Measurements from ENCODE around the gene ATXN7L1. TPM values are rescaled to one million over a fixed set of nuclear protein-coding genes. Genes with fewer than 3 reads are reported as not detected.

The ATXN7L1 gene
- total and polyA plus RNA-seq, 5 donors from 2014 or later: 25.8 to 78.9 (median 26.8) TPM

DNA sequence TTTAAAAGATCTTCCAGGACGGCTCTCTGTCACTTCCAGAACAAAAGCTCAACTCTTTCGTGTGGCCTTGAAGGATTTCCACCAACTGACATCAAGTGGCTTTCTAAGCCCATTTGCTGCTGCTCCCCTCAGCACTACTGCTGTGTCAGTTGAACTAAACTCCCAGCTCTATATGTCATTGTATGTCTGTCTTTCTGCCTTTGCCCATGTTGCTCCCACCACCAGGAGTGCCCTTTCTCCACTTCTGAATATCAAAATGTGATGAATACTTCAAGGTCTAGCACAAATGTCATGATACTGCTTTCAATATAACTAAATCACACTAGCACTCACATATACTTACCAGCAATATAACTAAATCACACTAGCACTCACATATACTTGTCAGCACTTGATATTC is 138.3 kb downstream of the ATXN7L1 start:
- peak overlapping the region in 2 of 3 donors; percentile 14 to 17 for H3K27ac Mint-ChIP-seq
- no peaks in the 10 kb centered on the region for H3K9me3 Mint-ChIP-seq
- H3K27me3 ChIP-seq (ENCODE audit: control insufficient read depth, insufficient read depth, low read length): no peaks in the 10 kb centered on the region
- H3K27ac ChIP-seq (ENCODE audit: insufficient read depth, low read length, poor library complexity, severe bottlenecking): no peak overlapping the region
- peaks cover 38% of the 10 kb centered on the region for H3K36me3 Mint-ChIP-seq
- no peaks in the 10 kb centered on the region for H3K27me3 Mint-ChIP-seq
- peaks cover 12 to 43% (median 34%) of the 10 kb centered on the region in 4 donors for H3K4me1 Mint-ChIP-seq
- no peak overlapping the region for H3K4me3 Mint-ChIP-seq
- H3K36me3 ChIP-seq (ENCODE audit: control insufficient read depth, insufficient read depth, low read length): no peaks in the 10 kb centered on the region
- H3K9me3 ChIP-seq (ENCODE audit: control insufficient read depth in 2 of 2, low read length in 2 of 2): no peaks in the 10 kb centered on the region
- ATAC-seq (ENCODE audit: low read depth in 2 of 2) (no peak), DNase-seq (peak in 1 of 3 donors; percentile 16)
- H3K4me3 ChIP-seq (ENCODE audit: low read depth, low read length): no peak overlapping the region
- no peaks in the 10 kb centered on the region for H3K4me1 ChIP-seq (ENCODE audit: control insufficient read depth, insufficient read depth, low read length, poor library complexity, severe bottlenecking)

DNA sequence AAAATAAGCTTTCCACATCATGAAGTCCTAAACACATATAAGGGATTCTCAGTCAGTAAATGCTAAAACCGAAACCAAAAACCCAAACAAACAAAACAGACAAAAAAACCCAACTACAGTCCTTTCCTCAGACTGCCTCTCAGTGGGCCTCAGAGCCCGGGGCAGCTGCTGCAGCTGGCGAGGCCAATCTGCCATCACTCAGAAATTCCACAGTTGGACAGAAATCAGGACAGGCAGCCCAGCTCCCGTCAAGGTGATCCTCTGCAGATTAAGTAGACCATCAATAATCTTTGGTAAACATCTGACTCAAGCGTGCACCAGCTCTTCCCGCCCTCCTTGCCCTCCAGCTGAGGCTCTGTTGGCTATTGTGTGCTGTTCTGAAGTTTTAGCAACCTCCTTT is 142.2 kb downstream of the ATXN7L1 start:
- Mint-ChIP-seq H3K27me3 (no peaks in the 10 kb centered on the region), H3K4me1 (peaks cover 5 to 12% (median 10%) of the 10 kb centered on the region in 4 donors), H3K9me3 (no peaks in the 10 kb centered on the region), H3K4me3 (no peak overlapping the region), H3K36me3 (peaks cover 20% of the 10 kb centered on the region), H3K27ac (no peak overlapping the region)
- Histone ChIP-seq H3K36me3 (ENCODE audit: control insufficient read depth, insufficient read depth, low read length) (no peaks in the 10 kb centered on the region), H3K27ac (ENCODE audit: insufficient read depth, low read length, poor library complexity, severe bottlenecking) (no peak overlapping the region), H3K4me3 (ENCODE audit: low read depth, low read length) (no peak overlapping the region), H3K4me1 (ENCODE audit: control insufficient read depth, insufficient read depth, low read length, poor library complexity, severe bottlenecking) (no peaks in the 10 kb centered on the region), H3K27me3 (ENCODE audit: control insufficient read depth, insufficient read depth, low read length) (no peaks in the 10 kb centered on the region), H3K9me3 (ENCODE audit: control insufficient read depth in 2 of 2, low read length in 2 of 2) (no peaks in the 10 kb centered on the region)
- DNase-seq (no peak), ATAC-seq (ENCODE audit: low read depth in 2 of 2) (no peak)

- Histone ChIP-seq H3K4me3 (ENCODE audit: low read depth, low read length) (no peak overlapping the region), H3K27ac (ENCODE audit: insufficient read depth, low read length, poor library complexity, severe bottlenecking) (no peak overlapping the region), H3K9me3 (ENCODE audit: control insufficient read depth in 2 of 2, low read length in 2 of 2) (no peaks in the 10 kb centered on the region), H3K4me1 (ENCODE audit: control insufficient read depth, insufficient read depth, low read length, poor library complexity, severe bottlenecking) (no peaks in the 10 kb centered on the region), H3K36me3 (ENCODE audit: control insufficient read depth, insufficient read depth, low read length) (peaks cover 8% of the 10 kb centered on the region), H3K27me3 (ENCODE audit: control insufficient read depth, insufficient read depth, low read length) (no peaks in the 10 kb centered on the region)
- H3K36me3 Mint-ChIP-seq: peaks cover 16% of the 10 kb centered on the region
- no peak overlapping the region for H3K4me3 Mint-ChIP-seq
- peaks cover 9 to 12% (median 11%) of the 10 kb centered on the region in 4 donors for H3K4me1 Mint-ChIP-seq
- no peak overlapping the region for H3K27ac Mint-ChIP-seq
- ATAC-seq (ENCODE audit: low read depth in 2 of 2) (no peak), DNase-seq (no peak)
- H3K27me3 Mint-ChIP-seq: no peaks in the 10 kb centered on the region
- no peaks in the 10 kb centered on the region for H3K9me3 Mint-ChIP-seq
Observed at GRCh38 chr7:105731042-105731441, 145.4 kb downstream of the ATXN7L1 start.

GRCh38 chr7:105728028-105728427 is 148.4 kb downstream of the ATXN7L1 start:
- no peaks in the 10 kb centered on the region for H3K27me3 Mint-ChIP-seq
- H3K36me3 Mint-ChIP-seq: peaks cover 18% of the 10 kb centered on the region
- Histone ChIP-seq H3K27ac (ENCODE audit: insufficient read depth, low read length, poor library complexity, severe bottlenecking) (no peak overlapping the region), H3K36me3 (ENCODE audit: control insufficient read depth, insufficient read depth, low read length) (peaks cover 11% of the 10 kb centered on the region), H3K4me1 (ENCODE audit: control insufficient read depth, insufficient read depth, low read length, poor library complexity, severe bottlenecking) (no peaks in the 10 kb centered on the region), H3K9me3 (ENCODE audit: control insufficient read depth in 2 of 2, low read length in 2 of 2) (no peaks in the 10 kb centered on the region), H3K27me3 (ENCODE audit: control insufficient read depth, insufficient read depth, low read length) (no peaks in the 10 kb centered on the region), H3K4me3 (ENCODE audit: low read depth, low read length) (no peak overlapping the region)
- DNase-seq: no peak
- no peak for ATAC-seq (ENCODE audit: low read depth in 2 of 2)
- H3K9me3 Mint-ChIP-seq: no peaks in the 10 kb centered on the region
- H3K4me1 Mint-ChIP-seq: peaks cover 0 to 16% (median 4%) of the 10 kb centered on the region in 4 donors
- H3K27ac Mint-ChIP-seq: no peak overlapping the region
- no peak overlapping the region for H3K4me3 Mint-ChIP-seq

DNA sequence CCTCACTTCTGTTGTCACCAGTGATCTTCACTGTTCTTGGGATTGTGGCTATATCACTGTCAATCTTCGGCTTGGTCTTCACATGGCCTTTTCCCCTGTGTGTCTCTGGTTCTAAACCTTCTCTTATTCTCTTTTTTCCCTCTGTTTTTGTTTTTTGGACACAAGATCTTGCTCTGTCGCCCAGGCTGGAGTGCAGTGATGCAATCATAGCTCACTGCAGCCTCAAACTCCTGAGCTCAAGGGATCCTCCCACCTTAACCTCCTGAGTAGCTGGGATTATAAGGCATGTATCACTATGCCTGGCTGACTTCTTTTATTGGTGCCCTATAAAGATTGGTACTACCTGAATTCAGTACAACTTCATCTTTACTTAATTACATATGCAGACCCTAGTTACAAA is 151.7 kb downstream of the ATXN7L1 start:
- H3K27me3 ChIP-seq (ENCODE audit: control insufficient read depth, insufficient read depth, low read length): no peaks in the 10 kb centered on the region
- H3K4me1 ChIP-seq (ENCODE audit: control insufficient read depth, insufficient read depth, low read length, poor library complexity, severe bottlenecking): no peaks in the 10 kb centered on the region
- Mint-ChIP-seq H3K4me1 (peaks cover under 1 to 16% (median 4%) of the 10 kb centered on the region in 4 donors), H3K4me3 (no peak overlapping the region), H3K27ac (no peak overlapping the region), H3K27me3 (no peaks in the 10 kb centered on the region), H3K9me3 (no peaks in the 10 kb centered on the region), H3K36me3 (peaks cover 18% of the 10 kb centered on the region)
- H3K4me3 ChIP-seq (ENCODE audit: low read depth, low read length): no peak overlapping the region
- no peak for DNase-seq
- ATAC-seq (ENCODE audit: low read depth in 2 of 2): no peak
- H3K36me3 ChIP-seq (ENCODE audit: control insufficient read depth, insufficient read depth, low read length): peaks cover 11% of the 10 kb centered on the region
- no peaks in the 10 kb centered on the region for H3K9me3 ChIP-seq (ENCODE audit: control insufficient read depth in 2 of 2, low read length in 2 of 2)
- H3K27ac ChIP-seq (ENCODE audit: insufficient read depth, low read length, poor library complexity, severe bottlenecking): no peak overlapping the region

- Histone ChIP-seq H3K4me1 (ENCODE audit: control insufficient read depth, insufficient read depth, low read length, poor library complexity, severe bottlenecking) (no peaks in the 10 kb centered on the region), H3K9me3 (ENCODE audit: control insufficient read depth in 2 of 2, low read length in 2 of 2) (no peaks in the 10 kb centered on the region), H3K27ac (ENCODE audit: insufficient read depth, low read length, poor library complexity, severe bottlenecking) (no peak overlapping the region), H3K36me3 (ENCODE audit: control insufficient read depth, insufficient read depth, low read length) (peaks cover 13% of the 10 kb centered on the region), H3K27me3 (ENCODE audit: control insufficient read depth, insufficient read depth, low read length) (no peaks in the 10 kb centered on the region), H3K4me3 (ENCODE audit: low read depth, low read length) (no peak overlapping the region)
- H3K27ac Mint-ChIP-seq: peak overlapping the region in 1 of 3 donors; percentile 48
- H3K4me1 Mint-ChIP-seq: peaks cover 5 to 15% (median 6%) of the 10 kb centered on the region in 4 donors
- no peaks in the 10 kb centered on the region for H3K9me3 Mint-ChIP-seq
- no peaks in the 10 kb centered on the region for H3K27me3 Mint-ChIP-seq
- DNase-seq: no peak
- ATAC-seq (ENCODE audit: low read depth in 2 of 2): no peak
- H3K36me3 Mint-ChIP-seq: peaks cover 23% of the 10 kb centered on the region
- H3K4me3 Mint-ChIP-seq: no peak overlapping the region
Observed at GRCh38 chr7:105723572-105723971, 152.8 kb downstream of the ATXN7L1 start.

DNA sequence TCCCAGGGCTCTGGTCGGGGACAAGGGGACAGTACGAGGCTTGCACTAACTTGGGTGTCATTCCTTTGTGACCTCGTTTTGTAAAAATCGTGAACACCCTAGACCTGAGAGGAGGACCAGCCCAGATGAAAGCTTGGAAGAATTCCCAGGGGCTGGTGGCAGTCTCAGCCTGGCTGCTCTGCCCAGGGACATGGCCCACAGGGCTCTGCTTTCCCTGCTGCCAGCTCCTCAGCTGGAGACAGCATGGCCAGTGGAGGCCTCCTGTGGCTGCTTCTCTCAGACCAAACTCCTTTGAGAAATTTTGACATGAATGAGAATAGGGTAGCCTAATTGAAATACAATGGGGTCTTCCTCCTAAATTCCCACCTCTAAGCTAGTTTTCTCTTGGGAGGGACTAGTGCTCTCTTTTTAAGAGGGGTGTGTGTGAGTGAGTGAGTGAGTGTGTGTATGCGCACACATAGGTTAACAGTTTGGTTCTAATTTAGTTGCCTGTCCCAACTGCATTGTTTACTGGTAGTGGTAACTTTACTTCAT is 154.8 kb downstream of the ATXN7L1 start:
- Histone ChIP-seq H3K27me3 (ENCODE audit: control insufficient read depth, insufficient read depth, low read length) (no peaks in the 10 kb centered on the region), H3K4me3 (ENCODE audit: low read depth, low read length) (no peak overlapping the region), H3K9me3 (ENCODE audit: control insufficient read depth in 2 of 2, low read length in 2 of 2) (no peaks in the 10 kb centered on the region), H3K27ac (ENCODE audit: insufficient read depth, low read length, poor library complexity, severe bottlenecking) (no peak overlapping the region), H3K36me3 (ENCODE audit: control insufficient read depth, insufficient read depth, low read length) (peaks cover 13% of the 10 kb centered on the region), H3K4me1 (ENCODE audit: control insufficient read depth, insufficient read depth, low read length, poor library complexity, severe bottlenecking) (no peaks in the 10 kb centered on the region)
- Mint-ChIP-seq H3K36me3 (peaks cover 23% of the 10 kb centered on the region), H3K27ac (no peak overlapping the region), H3K4me1 (peaks cover 0 to 11% (median 5%) of the 10 kb centered on the region in 4 donors), H3K27me3 (no peaks in the 10 kb centered on the region), H3K4me3 (no peak overlapping the region), H3K9me3 (peaks cover 0 to 2% (median 0%) of the 10 kb centered on the region in 7 donors)
- no peak for ATAC-seq (ENCODE audit: low read depth in 2 of 2)
- DNase-seq: no peak

DNA sequence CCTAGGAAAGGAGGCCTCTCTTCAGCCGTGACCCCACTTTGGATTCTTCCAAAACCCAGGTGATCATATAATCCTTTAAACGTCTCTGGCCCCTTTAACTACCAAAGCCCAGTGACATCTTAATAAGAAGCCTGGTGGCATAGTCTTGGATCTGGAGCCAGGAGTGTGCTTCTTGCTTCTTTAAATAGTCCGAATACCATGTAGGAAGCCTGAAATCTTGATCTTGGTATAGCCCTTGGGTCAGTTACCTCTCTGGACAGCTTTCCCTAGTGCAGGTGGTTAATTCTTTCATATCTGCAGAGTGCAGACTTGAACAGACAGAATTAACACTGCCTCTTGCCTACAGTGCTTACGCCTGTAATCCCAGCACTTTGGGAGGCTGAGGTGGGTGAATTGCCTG is 156.5 kb downstream of the ATXN7L1 start:
- Histone ChIP-seq H3K27ac (ENCODE audit: insufficient read depth, low read length, poor library complexity, severe bottlenecking) (no peak overlapping the region), H3K4me1 (ENCODE audit: control insufficient read depth, insufficient read depth, low read length, poor library complexity, severe bottlenecking) (no peaks in the 10 kb centered on the region), H3K27me3 (ENCODE audit: control insufficient read depth, insufficient read depth, low read length) (no peaks in the 10 kb centered on the region), H3K9me3 (ENCODE audit: control insufficient read depth in 2 of 2, low read length in 2 of 2) (no peaks in the 10 kb centered on the region), H3K36me3 (ENCODE audit: control insufficient read depth, insufficient read depth, low read length) (peaks cover 13% of the 10 kb centered on the region), H3K4me3 (ENCODE audit: low read depth, low read length) (no peak overlapping the region)
- ATAC-seq (ENCODE audit: low read depth in 2 of 2) (no peak), DNase-seq (no peak)
- Mint-ChIP-seq H3K4me3 (no peak overlapping the region), H3K27ac (no peak overlapping the region), H3K36me3 (peaks cover 20% of the 10 kb centered on the region), H3K9me3 (peaks cover 0 to 2% (median 0%) of the 10 kb centered on the region in 7 donors), H3K27me3 (no peaks in the 10 kb centered on the region), H3K4me1 (peaks cover 0 to 11% (median 4%) of the 10 kb centered on the region in 4 donors)

All from CD4-positive, CD25-positive, alpha-beta regulatory T cell (primary cell).